AG04450 (cell line): Measurements from ENCODE around the gene LRP2. TPM values are rescaled to one million over a fixed set of nuclear protein-coding genes. Genes with fewer than 3 reads are reported as not detected.

Experiments used
- CTCF ChIA-PET: fragments of 300-600, 350-600 bp; formaldehyde crosslinking; extraction: SDS; loops from one replicate; lab custom pipeline; 2022; ENCODE audit warnings: antibody characterized with exemption, inconsistent platforms; lab: Charles Lee
- POLR2A ChIA-PET: fragments of 350-600 bp; formaldehyde crosslinking; extraction: SDS; loops from one replicate; lab custom pipeline; 2021; ENCODE audit warnings: antibody characterized with exemption, inconsistent platforms; lab: Yijun Ruan, JAX
- DNase-seq: peaks from one replicate; pipeline ENCODE4 v3.0.0-alpha.2; 2011; ENCODE audit warnings: low read depth, low spot score
- H3K27ac ChIP-seq: one replicate; pipeline ENCODE4 v1.5.1; 2012; ENCODE audit warnings: low read depth, low read length, control low read depth
- H3K27me3 ChIP-seq: one replicate; pipeline ENCODE4 v1.6.0; 2012; ENCODE audit warnings: low read length; ENCODE audit not compliant: control insufficient read depth, insufficient read depth
- H3K4me3 ChIP-seq: 2 replicates; pipeline ENCODE4 v1.5.1; 2011; ENCODE audit warnings: mild to moderate bottlenecking, low read depth, low read length, control low read depth
- H3K9me3 ChIP-seq: 2 replicates; pipeline ENCODE4 v1.5.1; 2012; ENCODE audit warnings: low read length; ENCODE audit not compliant: control insufficient read depth, insufficient read depth
- polyA plus RNA-seq: library from polyadenylated mRNA; depleted of rRNA; stranded (reverse); fragments of >200 nt; gene quantifications from 2 replicates; pipeline ENCODE4 v1.2.3, GENCODE V29; 2011
- TF ChIP-seq, protein P1 (sequence below): IDR thresholded peaks from 2 replicates; pipeline ENCODE4 v1.5.1; 2011; ENCODE audit warnings: low read depth, low read length, control low read depth, inconsistent platforms

Gene LRP2
- polyA plus RNA-seq, 1 experiment, result not detected

- Histone ChIP-seq H3K9me3 (no peaks in the 10 kb centered on the region), H3K27me3 (no peaks in the 10 kb centered on the region), H3K27ac (no peak overlapping the region), H3K4me3 (no peak overlapping the region)
- no peak for DNase-seq
- TF ChIP-seq, protein P1, sequence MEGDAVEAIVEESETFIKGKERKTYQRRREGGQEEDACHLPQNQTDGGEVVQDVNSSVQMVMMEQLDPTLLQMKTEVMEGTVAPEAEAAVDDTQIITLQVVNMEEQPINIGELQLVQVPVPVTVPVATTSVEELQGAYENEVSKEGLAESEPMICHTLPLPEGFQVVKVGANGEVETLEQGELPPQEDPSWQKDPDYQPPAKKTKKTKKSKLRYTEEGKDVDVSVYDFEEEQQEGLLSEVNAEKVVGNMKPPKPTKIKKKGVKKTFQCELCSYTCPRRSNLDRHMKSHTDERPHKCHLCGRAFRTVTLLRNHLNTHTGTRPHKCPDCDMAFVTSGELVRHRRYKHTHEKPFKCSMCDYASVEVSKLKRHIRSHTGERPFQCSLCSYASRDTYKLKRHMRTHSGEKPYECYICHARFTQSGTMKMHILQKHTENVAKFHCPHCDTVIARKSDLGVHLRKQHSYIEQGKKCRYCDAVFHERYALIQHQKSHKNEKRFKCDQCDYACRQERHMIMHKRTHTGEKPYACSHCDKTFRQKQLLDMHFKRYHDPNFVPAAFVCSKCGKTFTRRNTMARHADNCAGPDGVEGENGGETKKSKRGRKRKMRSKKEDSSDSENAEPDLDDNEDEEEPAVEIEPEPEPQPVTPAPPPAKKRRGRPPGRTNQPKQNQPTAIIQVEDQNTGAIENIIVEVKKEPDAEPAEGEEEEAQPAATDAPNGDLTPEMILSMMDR, result no peak
- POLR2A ChIA-PET, result no interaction called here
- CTCF ChIA-PET, result no interaction called here
Measured at GRCh38 chr2:169162613-169163012, 199.7 kb downstream of the LRP2 start.

DNA sequence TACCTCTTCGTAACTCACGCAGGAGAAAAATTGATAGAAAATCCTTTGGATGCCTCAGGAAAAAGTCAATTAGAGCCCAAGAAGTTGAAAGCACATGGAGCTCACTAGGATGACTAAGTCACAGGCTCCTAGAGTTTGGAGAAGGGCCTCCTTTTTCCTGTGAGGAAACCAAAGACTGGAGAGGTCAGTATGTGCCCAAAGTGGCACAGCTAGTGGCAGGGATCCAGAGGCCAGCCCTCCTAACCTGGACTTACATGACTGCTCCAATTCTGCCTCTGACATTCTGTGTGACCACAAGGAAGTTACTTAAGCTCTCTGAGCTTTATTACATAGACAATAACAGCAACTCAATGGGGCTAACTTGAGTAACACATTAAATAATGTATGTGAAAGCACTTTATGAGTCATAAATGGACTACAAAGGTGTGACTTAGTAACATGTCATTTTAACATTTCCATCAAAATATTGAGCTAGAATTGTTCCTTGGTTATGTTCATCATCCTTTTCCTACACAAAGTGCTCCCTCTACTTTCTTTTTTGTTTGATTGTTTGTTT lies 201.3 kb downstream of the LRP2 start:
- Histone ChIP-seq H3K27me3 (no peaks in the 10 kb centered on the region), H3K4me3 (no peak overlapping the region), H3K27ac (no peak overlapping the region), H3K9me3 (no peaks in the 10 kb centered on the region)
- POLR2A ChIA-PET, result no interaction called here
- TF ChIP-seq, protein P1, result no peak
- CTCF ChIA-PET, result no interaction called here
- no peak for DNase-seq

DNA sequence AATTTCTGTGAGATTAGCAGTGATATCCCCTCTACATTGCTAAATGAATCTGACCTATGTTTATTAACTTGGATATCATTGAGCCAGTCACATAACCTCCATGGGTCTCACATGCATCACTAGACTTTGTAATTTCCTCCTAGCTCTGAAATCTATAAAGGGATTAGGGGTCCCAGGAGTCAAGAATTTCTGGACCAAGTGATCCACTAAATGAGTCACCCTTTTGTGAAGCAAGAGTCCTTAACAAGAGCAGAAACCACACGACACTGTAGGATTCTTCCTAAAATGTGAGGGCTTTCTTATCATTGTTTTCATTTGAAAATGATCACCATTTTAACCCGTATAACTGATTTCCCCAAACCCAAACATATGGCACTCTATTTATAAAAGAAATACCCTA lies 202.6 kb downstream of the LRP2 start:
- TF ChIP-seq, protein P1, result no peak
- Histone ChIP-seq H3K27me3 (no peaks in the 10 kb centered on the region), H3K4me3 (no peak overlapping the region), H3K9me3 (no peaks in the 10 kb centered on the region), H3K27ac (no peak overlapping the region)
- no peak for DNase-seq
- CTCF ChIA-PET, result no interaction called here
- POLR2A ChIA-PET, result no interaction called here

DNA sequence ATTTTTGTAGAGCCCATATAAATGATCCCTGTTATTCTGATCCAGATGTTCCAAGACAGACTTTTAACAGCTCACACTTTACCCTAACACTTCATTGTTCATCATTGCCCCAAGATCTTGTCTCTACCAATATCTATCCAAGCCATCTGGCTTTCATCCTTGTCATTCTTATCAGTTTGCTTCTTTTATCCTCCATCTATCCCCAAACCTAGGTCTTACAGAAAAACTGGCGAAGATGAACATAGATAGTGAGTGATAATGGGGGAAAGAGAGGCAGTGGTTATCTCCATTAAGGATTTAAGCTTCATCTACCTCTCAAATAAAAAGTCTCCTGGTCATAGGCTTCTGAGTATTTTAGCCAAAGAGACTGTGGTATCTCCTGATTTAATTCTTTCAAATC lies 203.5 kb downstream of the LRP2 start:
- TF ChIP-seq, protein P1, result no peak
- no peak for DNase-seq
- POLR2A ChIA-PET, result no interaction called here
- H3K27ac ChIP-seq, result no peak overlapping the region
- CTCF ChIA-PET, result no interaction called here
- H3K9me3 ChIP-seq, result no peaks in the 10 kb centered on the region
- H3K27me3 ChIP-seq, result no peaks in the 10 kb centered on the region
- H3K4me3 ChIP-seq, result no peak overlapping the region

- no peak for DNase-seq
- TF ChIP-seq, protein P1, result no peak
- Histone ChIP-seq H3K27ac (no peak overlapping the region), H3K9me3 (no peaks in the 10 kb centered on the region), H3K4me3 (no peak overlapping the region), H3K27me3 (peaks cover 2% of the 10 kb centered on the region)
- POLR2A ChIA-PET, result no interaction called here
- CTCF ChIA-PET, result interaction anchor here (0.7 to 1.5 kb wide), 3 partner anchors 8 to 37 kb away, joined by 3 to 4 read pairs (median 3); no protein-coding TSS in a partner anchor
Measured at GRCh38 chr2:169146220-169146619, 216.1 kb downstream of the LRP2 start.
